Spleen (tissue), 11 donors: Measurements from ENCODE around the gene TOMM5. TPM values are rescaled to one million over a fixed set of nuclear protein-coding genes. Genes with fewer than 3 reads are reported as not detected.
A peak's percentile ranks its signal among the peaks of the same experiment; 100 is the strongest.

Experiments used
- DNase-seq: peaks from one replicate; pipeline ENCODE4 v3.0.0-alpha.2; 2020
- H3K27ac ChIP-seq, 8 donors: fragments of 200-600 bp; sonication (generic) in 7 of 8; 1 replicate in 4 of 8; 2 replicates in 4 of 8; pipeline versions ENCODE4 v1.5.0 to v1.8.0; 2016 to 2021; ENCODE audit warnings: inconsistent platforms in 4 of 8, mild to moderate bottlenecking in 4 of 8, moderate library complexity in 1 of 8
- H3K27me3 ChIP-seq, 7 donors: fragments of 200-600 bp; sonication (generic) in 6 of 7; replicated peaks in 1 of 7; 1 replicate in 4 of 7; 2 replicates in 3 of 7; pipeline versions ENCODE4 v1.5.0 to v1.8.0; 2016 to 2021; ENCODE audit warnings: inconsistent platforms in 3 of 7, mild to moderate bottlenecking in 1 of 7
- H3K36me3 ChIP-seq, 6 donors: fragments of 200-600 bp; sonication (generic) in 5 of 6; 1 replicate in 4 of 6; 2 replicates in 2 of 6; pipeline versions ENCODE4 v1.5.0 to v1.8.0; 2016 to 2021; ENCODE audit warnings: inconsistent platforms in 2 of 6
- H3K4me1 ChIP-seq, 6 donors: fragments of 200-600 bp; sonication (generic) in 5 of 6; 1 replicate in 3 of 6; 2 replicates in 3 of 6; pipeline versions ENCODE4 v1.5.0 to v1.8.0; 2016 to 2021; ENCODE audit warnings: inconsistent platforms in 3 of 6
- H3K4me3 ChIP-seq, 8 donors: fragments of 200-600 bp; sonication (generic) in 7 of 8; 1 replicate in 4 of 8; 2 replicates in 4 of 8; pipeline versions ENCODE4 v1.5.0 to v1.8.0; 2016 to 2021; ENCODE audit warnings: inconsistent platforms in 4 of 8, mild to moderate bottlenecking in 4 of 8, moderate library complexity in 2 of 8
- H3K9me3 ChIP-seq, 8 donors: fragments of 200-600 bp; sonication (generic) in 7 of 8; 1 replicate in 4 of 8; 2 replicates in 4 of 8; pipeline versions ENCODE4 v1.5.0 to v1.8.0; 2016 to 2021; ENCODE audit warnings: inconsistent platforms in 4 of 8
- POLR2A ChIP-seq, 3 donors: fragments of 450-650 bp; IDR thresholded peaks; one replicate each; pipeline ENCODE4 v1.5.1; 2017; ENCODE audit warnings: antibody characterized with exemption in 3 of 3, mild to moderate bottlenecking in 1 of 3
- POLR2AphosphoS5 ChIP-seq, 3 donors: sonication (generic); formaldehyde crosslinking; IDR thresholded peaks; one replicate each; pipeline ENCODE4 v1.5.1; 2017; ENCODE audit warnings: antibody characterized with exemption in 3 of 3
- WGBS, 5 donors: extraction: QIAGEN DNeasy Blood & Tissue Kit in 3 of 5; methylation state at CpG; one replicate each; pipeline versions ENCODE4 v1.1.5 to v1.1.7; 2013 to 2018; 5-methylcytosine and 5-hydroxymethylcytosine counted together
- intact Hi-C: fragments of 100-400 bp; cut with DNase I; formaldehyde crosslinking; loops from one replicate; pipeline ENCODE4 v1.15.0; 2023; ENCODE audit warnings: low total_unique reads
- polyA plus RNA-seq, 3 donors: library from polyadenylated mRNA; stranded (reverse); fragments of 200-250 nt; gene quantifications; one replicate each; pipeline ENCODE4 v1.2.1, GENCODE V29; 2013
- total RNA-seq, 7 donors: library from RNA; depleted of rRNA in 3 of 7; stranded (reverse); fragments of >200 nt in 3 of 7; fragmentation: NEBNext Ultra II Directional in 4 of 7; extraction: Animal tissue kit (Norgen Biotek cat#: 25700) in 4 of 7; gene quantifications; one replicate each; pipeline versions ENCODE4 v1.1.0 to v1.2.1, GENCODE V29; 2016 to 2021
- TF ChIP-seq, protein P1 (sequence below), 11 experiments: fragments of 200-600 bp in 7 of 11; fragments of 450-650 bp in 4 of 11; sonication (generic) in 4 of 11; IDR thresholded peaks in 8 of 11; conservative IDR thresholded peaks in 3 of 11; 1 replicate in 7 of 11; 2 replicates in 4 of 11; pipeline versions ENCODE4 v1.4.0 to v1.8.0; 2016 to 2021; ENCODE audit warnings: antibody characterized with exemption in 11 of 11, inconsistent platforms in 4 of 11, mild to moderate bottlenecking in 1 of 11
- donor health status: healthy with polysubstance abuse.
- donor health status: DM: no; HTN: no; CAD: no; lungs with moderate emphysema.
- donor health status: DM: no; HTN: no; CAD: no.
- donor health status: Bipolar disorder and iron deficiency.
- donor health status: healthy.
- donor health status: DM: no; HTN: no; CAD: no.
- donor health status: DM: yes; HTN: yes; CAD: no.

The TOMM5 gene
- total and polyA plus RNA-seq, 10 donors: 54.1 to 155 (median 72.8) TPM

DNA sequence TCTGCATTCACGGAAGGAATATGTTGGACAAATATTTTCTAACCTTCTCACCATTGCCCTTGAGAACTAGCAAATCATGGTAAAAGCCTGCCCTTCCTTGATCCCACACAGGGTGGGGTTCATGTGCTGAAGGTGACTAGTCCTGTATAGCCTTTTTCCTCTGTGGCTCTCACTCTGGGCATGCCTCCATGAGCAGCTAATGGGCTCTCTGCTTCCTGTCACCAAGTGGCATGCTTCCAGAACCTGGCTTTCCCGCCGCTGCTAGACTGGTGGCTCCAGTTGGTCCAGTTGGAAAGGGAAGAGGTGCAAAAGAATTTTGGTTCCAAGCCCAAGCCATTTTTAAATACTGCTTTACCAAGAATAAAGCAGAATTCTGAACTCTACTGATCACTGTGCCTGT lies 51.8 kb downstream of the TOMM5 start:
- 68 to 86% (median 84%) methylated on average over 3 of the region's 3 CpGs for WGBS, 5 donors
- intact Hi-C loops: no loop called here
- no peak overlapping the region for H3K4me3 ChIP-seq
- H3K27me3 ChIP-seq: no peaks in the 10 kb centered on the region
- no peak for DNase-seq
- TF ChIP-seq, protein P1, sequence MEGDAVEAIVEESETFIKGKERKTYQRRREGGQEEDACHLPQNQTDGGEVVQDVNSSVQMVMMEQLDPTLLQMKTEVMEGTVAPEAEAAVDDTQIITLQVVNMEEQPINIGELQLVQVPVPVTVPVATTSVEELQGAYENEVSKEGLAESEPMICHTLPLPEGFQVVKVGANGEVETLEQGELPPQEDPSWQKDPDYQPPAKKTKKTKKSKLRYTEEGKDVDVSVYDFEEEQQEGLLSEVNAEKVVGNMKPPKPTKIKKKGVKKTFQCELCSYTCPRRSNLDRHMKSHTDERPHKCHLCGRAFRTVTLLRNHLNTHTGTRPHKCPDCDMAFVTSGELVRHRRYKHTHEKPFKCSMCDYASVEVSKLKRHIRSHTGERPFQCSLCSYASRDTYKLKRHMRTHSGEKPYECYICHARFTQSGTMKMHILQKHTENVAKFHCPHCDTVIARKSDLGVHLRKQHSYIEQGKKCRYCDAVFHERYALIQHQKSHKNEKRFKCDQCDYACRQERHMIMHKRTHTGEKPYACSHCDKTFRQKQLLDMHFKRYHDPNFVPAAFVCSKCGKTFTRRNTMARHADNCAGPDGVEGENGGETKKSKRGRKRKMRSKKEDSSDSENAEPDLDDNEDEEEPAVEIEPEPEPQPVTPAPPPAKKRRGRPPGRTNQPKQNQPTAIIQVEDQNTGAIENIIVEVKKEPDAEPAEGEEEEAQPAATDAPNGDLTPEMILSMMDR (IDR thresholded peaks at IDR 0.05 in 8 of 11, conservative IDR thresholded peaks at IDR 0.05 in 3 of 11): no peak
- TF ChIP-seq POLR2A (IDR thresholded peaks at IDR 0.05) (no peak), POLR2AphosphoS5 (IDR thresholded peaks at IDR 0.05) (peak in 2 of 3 donors; percentile 50 to 61)
- H3K36me3 ChIP-seq: peaks cover 3 to 62% (median 20%) of the 10 kb centered on the region in 6 donors
- H3K9me3 ChIP-seq: no peaks in the 10 kb centered on the region
- H3K4me1 ChIP-seq: peaks cover 0 to 26% (median 0%) of the 10 kb centered on the region in 6 donors
- peak overlapping the region in 7 of 8 donors; percentile 11 to 63 (median 43) for H3K27ac ChIP-seq

DNA sequence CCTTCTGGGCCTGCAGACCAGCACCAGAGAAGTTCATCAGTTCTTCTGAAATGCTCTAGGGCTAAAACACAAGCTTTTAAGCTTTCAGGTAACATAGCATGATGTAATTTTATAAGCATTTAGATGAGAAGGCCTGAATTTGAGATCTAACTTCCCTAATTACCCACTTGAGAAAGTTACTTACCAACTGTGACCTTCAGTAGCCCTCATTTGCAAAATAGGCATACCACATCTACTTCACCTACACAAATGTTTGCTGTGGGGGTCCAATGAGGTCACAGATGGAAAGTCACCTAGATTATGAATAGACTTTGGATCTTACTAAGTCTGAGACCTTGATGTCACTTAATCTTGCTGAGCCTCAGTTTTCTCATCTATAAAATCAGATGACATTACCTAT lies 52.8 kb downstream of the TOMM5 start:
- TF ChIP-seq, protein P1 (IDR thresholded peaks at IDR 0.05 in 8 of 11, conservative IDR thresholded peaks at IDR 0.05 in 3 of 11): no peak
- TF ChIP-seq POLR2A (IDR thresholded peaks at IDR 0.05) (no peak), POLR2AphosphoS5 (IDR thresholded peaks at IDR 0.05) (no peak)
- H3K4me1 ChIP-seq: peaks cover 0 to 26% (median 0%) of the 10 kb centered on the region in 6 donors
- no peaks in the 10 kb centered on the region for H3K9me3 ChIP-seq
- peak overlapping the region in 4 of 8 donors; percentile 11 to 63 (median 57) for H3K27ac ChIP-seq
- H3K36me3 ChIP-seq: peaks cover 3 to 69% (median 20%) of the 10 kb centered on the region in 6 donors
- DNase-seq: no peak
- no peak overlapping the region for H3K4me3 ChIP-seq
- H3K27me3 ChIP-seq: no peaks in the 10 kb centered on the region
- intact Hi-C loops: no loop called here

Other genes starting within 250 kb of the TOMM5 start
- 100 to 1,000 TPM in 1 of 7 donors, 10 to 100 TPM in 6; 54.3 to 114 (median 68.4) TPM for gene GRHPR, start 169.9 kb downstream of the TOMM5 start, total RNA-seq
- 10 to 100 TPM; 44.9 to 61.9 (median 53.5) TPM for gene GRHPR, start 169.9 kb downstream of the TOMM5 start, polyA plus RNA-seq
- 10 to 100 TPM; 10.7 to 15.1 (median 11.9) TPM for gene ZBTB5, start 127.1 kb downstream of the TOMM5 start, total RNA-seq
- gene ZBTB5, start 127.1 kb downstream of the TOMM5 start, polyA plus RNA-seq: 1 to 10 TPM; 4.7 to 6.0 (median 4.9) TPM
- gene POLR1E, start 106.6 kb downstream of the TOMM5 start, total RNA-seq: 10 to 100 TPM; 14.4 to 21.0 (median 18.5) TPM
- 10 to 100 TPM; 14.6 to 18.0 (median 15.4) TPM for gene POLR1E, start 106.6 kb downstream of the TOMM5 start, polyA plus RNA-seq
- gene FBXO10, start 16.2 kb downstream of the TOMM5 start, total RNA-seq: 10 to 100 TPM; 15.6 to 36.9 (median 20.2) TPM
- 1 to 10 TPM; 3.2 to 8.3 (median 3.9) TPM for gene FBXO10, start 16.2 kb downstream of the TOMM5 start, polyA plus RNA-seq
- under 1 TPM in 4 of 7 donors, not detected in 3; 0.09 to 0.47 (median 0.25) TPM for gene FRMPD1, start 58.4 kb upstream of the TOMM5 start, total RNA-seq
- gene FRMPD1, start 58.4 kb upstream of the TOMM5 start, polyA plus RNA-seq: under 1 TPM; 0.10 to 0.32 (median 0.20) TPM
- gene TRMT10B, start 161.2 kb upstream of the TOMM5 start, total RNA-seq: 10 to 100 TPM in 5 of 7 donors, 1 to 10 TPM in 2; 6.0 to 17.7 (median 13.4) TPM
- gene TRMT10B, start 161.2 kb upstream of the TOMM5 start, polyA plus RNA-seq: 1 to 10 TPM; 5.8 to 6.4 (median 6.0) TPM
- 10 to 100 TPM; 40.2 to 55.3 (median 44.2) TPM for gene EXOSC3, start 192.5 kb upstream of the TOMM5 start, total RNA-seq
- 10 to 100 TPM; 16.2 to 38.8 (median 35.3) TPM for gene EXOSC3, start 192.5 kb upstream of the TOMM5 start, polyA plus RNA-seq
- 10 to 100 TPM; 18.4 to 34.2 (median 24.6) TPM for gene DCAF10, start 208.2 kb upstream of the TOMM5 start, total RNA-seq
- gene DCAF10, start 208.2 kb upstream of the TOMM5 start, polyA plus RNA-seq: 1 to 10 TPM; 3.7 to 5.0 (median 4.2) TPM